ENCODE measurements around the gene MSRB1. TPM values are rescaled to one million over a fixed set of nuclear protein-coding genes. Genes with fewer than 3 reads are reported as not detected.

The MSRB1 gene
- total and polyA plus RNA-seq, 2 of the 8 experiments (the other 6 are each of a cell fraction or from before 2014, with no cell fraction given), result 28.2 to 51.4 TPM

GRCh38 chr16:1945559-1946391 lies 2.8 kb upstream of the MSRB1 start:
- Histone ChIP-seq H3K23ac (ENCODE audit: insufficient read length) (no peak overlapping the region), H3K79me1 (ENCODE audit: low read depth, low read length) (no peaks in the 10 kb centered on the region), H3K4me1 (replicated peaks in 1 of 4; ENCODE audit: control insufficient read depth in 3 of 4, insufficient read depth in 4 of 4, low read length in 3 of 4) (peaks cover 0 to 11% (median 6%) of the 10 kb centered on the region in 4 experiments; a peak in 5 of 7 replicates), H2BK120ac (replicated peaks; ENCODE audit: low read depth, low read length) (no peak overlapping the region), H3K4me3 (ENCODE audit: extremely low read depth in 1 of 4, insufficient read depth in 2 of 4, low read depth in 3 of 4, low read length in 4 of 4) (no peak overlapping the region), H3K27me3 (replicated peaks in 1 of 4; ENCODE audit: control insufficient read depth in 3 of 4, extremely low read depth in 1 of 4, insufficient read depth in 3 of 4, low read length in 3 of 4) (peaks cover 0 to 2% (median 0%) of the 10 kb centered on the region in 4 experiments; a peak in 1 of 7 replicates), H2BK15ac (ENCODE audit: low read length) (peak overlapping the region; percentile 29; the same call in 1 of the 2 replicates), H2BK12ac (ENCODE audit: low read depth, low read length) (0 out of 2 replicates have a peak overlapping the region, but pooled peaks have one; percentile 9), H3K23me2 (ENCODE audit: low read depth, low read length) (peaks cover 6% of the 10 kb centered on the region; the same call in 1 of the 2 replicates), H4K8ac (ENCODE audit: extremely low read depth, insufficient read depth, low read length) (0 out of 2 replicates have a peak overlapping the region, but pooled peaks have one; percentile 78), H3K4me2 (ENCODE audit: insufficient read depth in 1 of 2, low read depth in 2 of 2, low read length in 2 of 2) (no peak overlapping the region), H3K4ac (replicated peaks; ENCODE audit: insufficient read length, low read depth, low read length) (no peak overlapping the region), H2BK20ac (ENCODE audit: low read length) (no peak overlapping the region), H3K27ac (ENCODE audit: low read depth, low read length) (no peak overlapping the region), H2AK5ac (ENCODE audit: low read depth, low read length) (no peak overlapping the region), H3K18ac (ENCODE audit: extremely low read depth, low read length) (no peak overlapping the region), H3K9me3 (ENCODE audit: insufficient read depth in 2 of 2, low read depth in 1 of 2, low read length in 1 of 2) (no peaks in the 10 kb centered on the region), H3K36me3 (ENCODE audit: control insufficient read depth in 2 of 4, insufficient read depth in 4 of 4, low read length in 3 of 4) (no peaks in the 10 kb centered on the region), H3K56ac (replicated peaks; ENCODE audit: insufficient read length, low read depth, low read length) (no peak overlapping the region), H4K91ac (replicated peaks; ENCODE audit: insufficient read length, low read length) (no peak overlapping the region), H4K5ac (ENCODE audit: insufficient read length, low read depth, low read length) (no peak overlapping the region), H2AFZ (ENCODE audit: low read length) (no peak overlapping the region), H3K14ac (ENCODE audit: insufficient read length) (no peak overlapping the region), H3K9ac (replicated peaks in 1 of 4; ENCODE audit: extremely low read depth in 1 of 4, low read depth in 3 of 4, low read length in 3 of 4) (no peak overlapping the region), H3K79me2 (ENCODE audit: control insufficient read depth in 1 of 2, insufficient read depth in 2 of 2, low read length in 2 of 2) (no peaks in the 10 kb centered on the region), H4K20me1 (replicated peaks in 1 of 2; ENCODE audit: control insufficient read depth in 1 of 2, insufficient read depth in 2 of 2, low read length in 2 of 2) (peaks cover 0 to 4% of the 10 kb centered on the region in 2 experiments), H2BK5ac (ENCODE audit: low read depth, low read length) (no peak overlapping the region)
- DNase-seq (ENCODE audit: low read depth in 1 of 2, low spot score in 2 of 2) (no peak), FAIRE-seq (no peak)
- WGBS, 2 experiments (ENCODE audit: extremely low coverage in 1 of 2, insufficient coverage in 1 of 2, insufficient read length in 1 of 2, insufficient replicate concordance in 2 of 2, low coverage in 1 of 2, low lambda C conversion rate in 2 of 2, missing lambda C conversion rate in 1 of 2), result 89% methylated on average over 19 of the region's 19 CpGs; no CpG with 5 or more reads in 1 of the 2 experiments
- POLR2A ChIA-PET (ENCODE audit: partially characterized antibody), result interaction anchor here (1.1 to 11.7 kb wide), 4 partner anchors 14 to 119 kb away, joined by 3 to 336 read pairs (median 4); partner anchors contain the start of genes FAHD1, HAGH, NDUFB10 and RNF151
- CTCF ChIA-PET (ENCODE audit: partially characterized antibody), result interaction anchor here (0.7 to 2.9 kb wide), 18 partner anchors 11 to 204 kb away, joined by 3 to 14 read pairs (median 3); partner anchors contain the start of genes NDUFB10 and RPS2
- no peak for TF ChIP-seq RNF2 (IDR thresholded peaks at IDR 0.05; ENCODE audit: borderline replicate concordance, low read depth, low read length, missing control alignments, poor library complexity, severe bottlenecking)
- TF ChIP-seq CBX8 (IDR thresholded peaks at IDR 0.05; ENCODE audit: borderline replicate concordance, low read depth, low read length), result no peak

All from H1 (cell line).